RWPE2 (cell line): Measurements from ENCODE around the gene ZNF681.

Source experiments
- ATAC-seq: fragments of 200-7000 bp; cut with Tn5 transposase; 3 replicates; pipeline ENCODE4 v1.9.1; 2021; ENCODE audit warnings: low read depth
- DNase-seq: peaks from one replicate; pipeline ENCODE4 v3.0.0-alpha.2; 2020; ENCODE audit warnings: low spot score
- H3K27ac ChIP-seq: fragments of 450-650 bp; 2 replicates; pipeline ENCODE4 v1.5.1; 2017; ENCODE audit warnings: mild to moderate bottlenecking; ENCODE audit not compliant: poor library complexity, severe bottlenecking
- H3K27me3 ChIP-seq: fragments of 250-450 bp; sonication (Bioruptor Pico); 2 replicates; pipeline ENCODE4 v1.5.1; 2021; ENCODE audit warnings: mild to moderate bottlenecking, moderate library complexity; ENCODE audit not compliant: insufficient read depth, poor library complexity, severe bottlenecking
- H3K36me3 ChIP-seq: fragments of 250-450 bp; sonication (Bioruptor Pico); 2 replicates; pipeline ENCODE4 v1.5.1; 2020; ENCODE audit warnings: low read depth, mild to moderate bottlenecking, moderate library complexity
- H3K4me1 ChIP-seq: fragments of 250-450 bp; sonication (Bioruptor Pico); 2 replicates; pipeline ENCODE4 v1.5.1; 2021; ENCODE audit warnings: mild to moderate bottlenecking, moderate library complexity; ENCODE audit not compliant: insufficient read depth, poor library complexity, severe bottlenecking
- H3K4me3 ChIP-seq: fragments of 250-450 bp; sonication (Bioruptor Pico); 2 replicates; pipeline ENCODE4 v1.5.1; 2021; ENCODE audit warnings: mild to moderate bottlenecking, moderate library complexity; ENCODE audit not compliant: severe bottlenecking
- H3K9me3 ChIP-seq: fragments of 250-450 bp; sonication (Bioruptor Pico); 2 replicates; pipeline ENCODE4 v1.5.1; 2021; ENCODE audit warnings: mild to moderate bottlenecking, moderate library complexity; ENCODE audit not compliant: severe bottlenecking
- TF ChIP-seq, protein P1 (sequence below): fragments of 450-650 bp; IDR thresholded peaks from one replicate; pipeline ENCODE4 v1.5.1; 2017; ENCODE audit warnings: mild to moderate bottlenecking, moderate library complexity; ENCODE audit not compliant: poor library complexity, severe bottlenecking

Gene ZNF681

DNA sequence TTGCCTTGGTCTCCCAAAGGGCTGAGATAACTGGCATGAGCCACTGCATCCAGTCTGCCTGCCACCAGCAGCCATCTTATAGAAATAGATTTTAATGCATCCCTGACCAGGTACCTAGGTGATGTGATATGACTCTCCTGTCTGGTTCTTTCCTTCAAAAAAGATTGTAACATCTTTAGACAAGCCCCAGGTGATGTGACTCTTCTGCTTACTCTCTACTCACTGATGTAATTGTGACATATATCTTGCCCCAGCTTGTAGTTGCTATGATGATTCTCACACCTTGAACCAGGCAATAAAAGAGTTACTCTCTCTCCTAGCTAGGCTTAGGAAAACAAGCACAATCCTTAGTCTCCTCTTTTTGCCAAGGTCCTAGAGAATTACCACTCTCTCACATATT is 30.6 kb upstream of the ZNF681 start:
- TF ChIP-seq, protein P1, sequence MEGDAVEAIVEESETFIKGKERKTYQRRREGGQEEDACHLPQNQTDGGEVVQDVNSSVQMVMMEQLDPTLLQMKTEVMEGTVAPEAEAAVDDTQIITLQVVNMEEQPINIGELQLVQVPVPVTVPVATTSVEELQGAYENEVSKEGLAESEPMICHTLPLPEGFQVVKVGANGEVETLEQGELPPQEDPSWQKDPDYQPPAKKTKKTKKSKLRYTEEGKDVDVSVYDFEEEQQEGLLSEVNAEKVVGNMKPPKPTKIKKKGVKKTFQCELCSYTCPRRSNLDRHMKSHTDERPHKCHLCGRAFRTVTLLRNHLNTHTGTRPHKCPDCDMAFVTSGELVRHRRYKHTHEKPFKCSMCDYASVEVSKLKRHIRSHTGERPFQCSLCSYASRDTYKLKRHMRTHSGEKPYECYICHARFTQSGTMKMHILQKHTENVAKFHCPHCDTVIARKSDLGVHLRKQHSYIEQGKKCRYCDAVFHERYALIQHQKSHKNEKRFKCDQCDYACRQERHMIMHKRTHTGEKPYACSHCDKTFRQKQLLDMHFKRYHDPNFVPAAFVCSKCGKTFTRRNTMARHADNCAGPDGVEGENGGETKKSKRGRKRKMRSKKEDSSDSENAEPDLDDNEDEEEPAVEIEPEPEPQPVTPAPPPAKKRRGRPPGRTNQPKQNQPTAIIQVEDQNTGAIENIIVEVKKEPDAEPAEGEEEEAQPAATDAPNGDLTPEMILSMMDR: no peak
- Histone ChIP-seq H3K4me3 (no peak overlapping the region), H3K36me3 (no peaks in the 10 kb centered on the region), H3K4me1 (no peaks in the 10 kb centered on the region), H3K9me3 (peaks cover 2% of the 10 kb centered on the region), H3K27me3 (no peaks in the 10 kb centered on the region), H3K27ac (no peak overlapping the region)
- ATAC-seq (no peak), DNase-seq (no peak)

DNA sequence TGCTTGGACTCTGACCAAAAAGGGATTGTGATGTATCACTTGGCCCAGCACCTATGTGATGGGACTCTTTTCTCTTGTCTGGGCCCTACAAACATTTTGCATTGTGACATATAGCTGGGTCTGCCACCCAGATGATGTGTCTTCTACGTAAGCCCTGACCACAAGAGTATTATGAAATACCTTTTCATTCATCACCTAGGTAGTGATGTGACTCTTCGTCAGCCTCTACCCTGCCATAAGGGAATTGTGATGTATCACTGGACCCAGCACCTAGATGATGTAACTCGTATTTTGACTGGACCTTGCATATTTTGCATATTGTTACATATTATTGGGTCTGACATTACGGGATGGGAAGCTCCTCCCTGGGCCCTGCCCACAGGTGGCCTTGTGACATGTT is 29.7 kb upstream of the ZNF681 start:
- no peak overlapping the region for H3K27ac ChIP-seq
- no peaks in the 10 kb centered on the region for H3K27me3 ChIP-seq
- H3K36me3 ChIP-seq: no peaks in the 10 kb centered on the region
- TF ChIP-seq, protein P1: no peak
- peaks cover 2% of the 10 kb centered on the region for H3K9me3 ChIP-seq
- ATAC-seq (no peak), DNase-seq (no peak)
- no peak overlapping the region for H3K4me3 ChIP-seq
- no peaks in the 10 kb centered on the region for H3K4me1 ChIP-seq

DNA sequence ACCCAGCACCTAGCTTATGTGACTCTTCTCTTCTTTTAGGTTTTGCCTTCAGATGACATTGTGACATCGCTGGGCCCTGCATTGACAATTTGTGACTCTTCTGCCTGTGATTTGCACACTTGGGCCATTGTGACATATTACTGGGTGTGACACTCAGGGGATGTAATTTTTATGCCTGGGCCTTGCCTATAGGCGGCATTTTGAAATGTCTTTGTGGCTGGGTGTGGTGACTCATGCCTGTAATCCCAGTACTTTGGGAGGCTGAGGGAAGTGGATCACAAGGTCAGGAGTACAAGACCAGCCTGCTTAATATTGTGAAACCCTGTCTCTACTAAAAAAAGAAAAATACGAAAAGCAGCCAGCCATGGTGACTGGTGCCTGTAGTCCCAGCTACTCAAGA is 28.4 kb upstream of the ZNF681 start:
- H3K9me3 ChIP-seq: peaks cover 2% of the 10 kb centered on the region
- no peaks in the 10 kb centered on the region for H3K27me3 ChIP-seq
- ATAC-seq: no peak; the same call in 2 of the 3 replicates
- TF ChIP-seq, protein P1: no peak
- no peak overlapping the region for H3K4me3 ChIP-seq
- peak overlapping the region; percentile 14 for H3K27ac ChIP-seq
- no peak for DNase-seq
- no peaks in the 10 kb centered on the region for H3K36me3 ChIP-seq
- no peaks in the 10 kb centered on the region for H3K4me1 ChIP-seq

DNA sequence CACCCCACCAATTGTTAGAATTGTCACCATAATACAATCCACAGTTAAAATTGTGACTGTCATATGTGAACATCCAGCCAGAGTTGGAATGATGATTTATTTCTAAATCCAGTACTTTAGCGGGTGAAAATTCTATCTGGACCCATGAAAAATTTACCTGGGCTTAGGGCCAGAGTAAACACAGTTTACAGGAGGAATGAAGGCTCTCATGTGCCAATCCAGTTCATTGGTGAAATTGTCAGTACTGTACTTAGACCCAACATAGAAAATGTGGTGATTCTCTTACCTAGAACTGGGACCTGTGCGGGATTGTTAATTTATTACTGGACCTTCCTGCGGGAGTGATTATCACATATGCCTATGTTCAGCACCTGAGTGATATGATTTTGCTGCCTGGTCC is 27.3 kb upstream of the ZNF681 start:
- no peak overlapping the region for H3K4me3 ChIP-seq
- no peaks in the 10 kb centered on the region for H3K27me3 ChIP-seq
- no peaks in the 10 kb centered on the region for H3K36me3 ChIP-seq
- TF ChIP-seq, protein P1: no peak
- ATAC-seq: no peak
- DNase-seq: no peak
- H3K27ac ChIP-seq: no peak overlapping the region
- peaks cover 2% of the 10 kb centered on the region for H3K9me3 ChIP-seq
- no peaks in the 10 kb centered on the region for H3K4me1 ChIP-seq

DNA sequence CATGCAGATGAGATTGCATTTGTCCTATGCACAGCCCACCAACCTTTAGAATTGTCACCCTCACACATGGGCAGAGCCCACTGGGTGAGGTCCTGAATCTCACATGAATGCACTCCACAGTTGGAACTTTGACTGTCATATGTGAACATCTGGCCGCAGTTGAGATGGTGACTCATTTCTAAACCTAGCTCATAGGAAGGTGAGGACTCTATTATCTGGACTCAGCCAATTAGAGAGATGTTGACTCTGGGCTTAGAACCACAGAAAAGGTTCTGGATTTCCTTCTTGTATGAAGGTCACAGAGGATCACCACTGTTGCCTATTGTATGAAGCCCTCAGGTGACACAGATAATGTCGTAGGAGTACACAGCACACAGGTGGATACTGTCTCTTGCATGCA is 25.6 kb upstream of the ZNF681 start:
- H3K4me1 ChIP-seq: no peaks in the 10 kb centered on the region
- no peaks in the 10 kb centered on the region for H3K27me3 ChIP-seq
- H3K27ac ChIP-seq: no peak overlapping the region
- ATAC-seq (no peak), DNase-seq (no peak)
- peaks cover 7% of the 10 kb centered on the region; the same call in 1 of the 2 replicates for H3K36me3 ChIP-seq
- no peaks in the 10 kb centered on the region for H3K9me3 ChIP-seq
- TF ChIP-seq, protein P1: no peak
- no peak overlapping the region for H3K4me3 ChIP-seq
